B cell (primary cell): ENCODE measurements around the gene VWA5B1. TPM values are rescaled to one million over a fixed set of nuclear protein-coding genes. Genes with fewer than 3 reads are reported as not detected.

ENCODE experiments used
- ATAC-seq: fragments of 200-7000 bp; cut with Tn5 transposase; one replicate; pipeline ENCODE4 v1.10.0; 2021; ENCODE audit warnings: low read depth, mild to moderate bottlenecking, moderate number of reproducible peaks, moderate library complexity
- CTCF ChIA-PET: fragments of 350-600 bp; sonication (Branson Sonifier 250); formaldehyde crosslinking; loops from one replicate; lab custom pipeline; 2021; ENCODE audit warnings: antibody characterized with exemption, inconsistent platforms; lab: Charles Lee
- POLR2A ChIA-PET: fragments of 350-600 bp; sonication (Branson Sonifier 250); formaldehyde crosslinking; loops from one replicate; lab custom pipeline; 2021; ENCODE audit warnings: antibody characterized with exemption; lab: Charles Lee
- DNase-seq: peaks from one replicate; pipeline ENCODE4 v3.0.0; 2013
- H2AFZ ChIP-seq: 2 replicates; pipeline ENCODE4 v1.6.1; 2012; ENCODE audit warnings: mild to moderate bottlenecking, low read depth, low read length; ENCODE audit not compliant: insufficient read depth, poor library complexity, severe bottlenecking
- H3K27ac ChIP-seq, 2 donors: 1 replicate in 1 of 2; 2 replicates in 1 of 2; pipeline ENCODE4 v1.5.1; 2012 to 2013; ENCODE audit warnings: low read length in 2 of 2, mild to moderate bottlenecking in 2 of 2, moderate library complexity in 1 of 2
- H3K27me3 ChIP-seq, 4 experiments: fragments of 200-600 bp in 1 of 4; sonication (generic) in 1 of 4; replicated peaks in 1 of 4; 1 replicate in 2 of 4; 2 replicates in 2 of 4; pipeline versions ENCODE4 v1.6.1 to v1.7.0; 2013 to 2016; ENCODE audit warnings: low read length in 3 of 4, mild to moderate bottlenecking in 2 of 4, mixed read lengths in 1 of 4, moderate library complexity in 1 of 4; ENCODE audit not compliant: insufficient read depth in 4 of 4, control insufficient read depth in 3 of 4; ENCODE audit errors: control extremely low read depth in 1 of 4
- H3K36me3 ChIP-seq, 2 experiments: replicated peaks in 1 of 2; 1 replicate in 1 of 2; 2 replicates in 1 of 2; pipeline versions ENCODE4 v1.6.1 to v1.7.1; 2013; ENCODE audit warnings: low read length in 1 of 2; ENCODE audit not compliant: insufficient read depth in 2 of 2, control insufficient read depth in 1 of 2; ENCODE audit errors: control extremely low read depth in 1 of 2, extremely low read depth in 1 of 2
- H3K4me1 ChIP-seq, 2 donors: fragments of 200-600 bp in 1 of 2; sonication (generic) in 1 of 2; 1 replicate in 1 of 2; 2 replicates in 1 of 2; pipeline versions ENCODE4 v1.5.1 to v1.6.1; 2013 to 2017; ENCODE audit warnings: low read length in 2 of 2; ENCODE audit not compliant: control insufficient read depth in 2 of 2, insufficient read depth in 2 of 2
- H3K4me2 ChIP-seq: replicated peaks from 2 replicates; pipeline ENCODE3; 2012; ENCODE audit warnings: mild to moderate bottlenecking, low read depth, low read length; ENCODE audit not compliant: poor library complexity, severe bottlenecking
- H3K4me3 ChIP-seq, 5 experiments: fragments of 200-600 bp in 1 of 5; sonication (generic) in 1 of 5; 1 replicate in 3 of 5; 2 replicates in 2 of 5; pipeline versions ENCODE4 v1.5.1 to v1.7.0; 2011 to 2016; ENCODE audit warnings: low read length in 4 of 5, mild to moderate bottlenecking in 4 of 5, low read depth in 2 of 5, control low read depth in 1 of 5, moderate library complexity in 1 of 5; ENCODE audit not compliant: insufficient read depth in 1 of 5; ENCODE audit errors: control extremely low read depth in 1 of 5, extremely low read depth in 1 of 5
- H3K79me2 ChIP-seq: fragments of 200-600 bp; sonication (generic); one replicate; pipeline ENCODE4 v1.6.0; 2016; ENCODE audit warnings: low read length; ENCODE audit not compliant: control insufficient read depth, insufficient read depth
- H3K9ac ChIP-seq: fragments of 200-600 bp; sonication (generic); 2 replicates; pipeline ENCODE4 v1.6.1; 2017; ENCODE audit warnings: mild to moderate bottlenecking, low read length, moderate library complexity
- H3K9me3 ChIP-seq, 3 donors: one replicate each; pipeline versions ENCODE4 v1.6.1 to v1.7.1; 2013; ENCODE audit warnings: low read length in 2 of 3; ENCODE audit not compliant: control insufficient read depth in 2 of 3, insufficient read depth in 1 of 3; ENCODE audit errors: control extremely low read depth in 1 of 3
- H4K20me1 ChIP-seq: 2 replicates; pipeline ENCODE4 v1.6.0; 2012; ENCODE audit warnings: mild to moderate bottlenecking, low read length; ENCODE audit not compliant: insufficient read depth, control insufficient read depth, poor library complexity, severe bottlenecking
- H3K27ac Mint-ChIP-seq: one replicate; pipeline ENCODE4 v1.8.0; 2021; ENCODE audit warnings: mixed read lengths
- H3K27me3 Mint-ChIP-seq: one replicate; pipeline ENCODE4 v1.8.0; 2021; ENCODE audit warnings: mixed read lengths
- H3K4me1 Mint-ChIP-seq: one replicate; pipeline ENCODE4 v1.8.0; 2021; ENCODE audit warnings: mixed read lengths
- H3K4me3 Mint-ChIP-seq: one replicate; pipeline ENCODE4 v1.8.0; 2021; ENCODE audit warnings: mixed read lengths
- H3K9me3 Mint-ChIP-seq: one replicate; pipeline ENCODE4 v1.8.0; 2022; ENCODE audit warnings: mixed read lengths; ENCODE audit not compliant: insufficient read depth
- CTCF ChIP-seq: fragments of 200-600 bp; IDR thresholded peaks from one replicate; pipeline ENCODE4 v1.8.0; 2022; ENCODE audit warnings: antibody characterized with exemption, mild to moderate bottlenecking
- EZH2 ChIP-seq: IDR thresholded peaks from 2 replicates; pipeline ENCODE4 v1.6.1; 2012; ENCODE audit warnings: borderline replicate concordance, low read depth, mild to moderate bottlenecking, moderate library complexity, low read length; ENCODE audit not compliant: insufficient read depth, poor library complexity, severe bottlenecking
- WGBS: methylation state at CpG from one replicate; pipeline ENCODE4 v1.1.5; 2013; ENCODE audit warnings: missing lambda C conversion rate; ENCODE audit not compliant: insufficient coverage; 5-methylcytosine and 5-hydroxymethylcytosine counted together
- intact Hi-C: fragments of 100-400 bp; cut with micrococcal nuclease; formaldehyde crosslinking; loops from one replicate; pipeline ENCODE4 v1.10.0; 2022
- polyA plus RNA-seq: library from polyadenylated mRNA; depleted of rRNA; stranded (reverse); fragments of >200 nt; gene quantifications from 2 replicates; pipeline ENCODE4 v1.2.3, GENCODE V29; 2012
- total RNA-seq, 2 donors: library from RNA; stranded (reverse); fragments of 120-200 nt in 1 of 2; gene quantifications; 1 replicate in 1 of 2; 2 replicates in 1 of 2; pipeline versions ENCODE4 v1.2.3 to v1.2.4, GENCODE V29; 2013 to 2022

Gene VWA5B1
- total and polyA plus RNA-seq, 2 donors (not counting 1 experiment from before 2014, with no cell fraction given) = not detected

GRCh38 chr1:20301463-20302107, 10.9 kb downstream of the VWA5B1 start:
- POLR2A ChIA-PET = no interaction called here
- H3K79me2 ChIP-seq = no peaks in the 10 kb centered on the region
- no peak overlapping the region for H3K4me2 ChIP-seq
- H3K9me3 ChIP-seq = no peaks in the 10 kb centered on the region
- Mint-ChIP-seq H3K27me3 (peaks cover 27% of the 10 kb centered on the region), H3K9me3 (no peaks in the 10 kb centered on the region), H3K4me3 (no peak overlapping the region), H3K27ac (no peak overlapping the region), H3K4me1 (no peaks in the 10 kb centered on the region)
- intact Hi-C loops = no loop called here
- peaks cover 0 to 4% (median 0%) of the 10 kb centered on the region in 4 experiments for H3K27me3 ChIP-seq
- CTCF ChIA-PET = no interaction called here
- ATAC-seq (no peak), DNase-seq (no peak)
- no peak overlapping the region for H3K4me3 ChIP-seq
- 86% methylated on average over 11 of the region's 13 CpGs for WGBS
- no peaks in the 10 kb centered on the region for H3K4me1 ChIP-seq
- no peaks in the 10 kb centered on the region for H4K20me1 ChIP-seq
- no peaks in the 10 kb centered on the region for H3K36me3 ChIP-seq
- H2AFZ ChIP-seq = no peak overlapping the region
- H3K27ac ChIP-seq = no peak overlapping the region
- TF ChIP-seq CTCF (no peak), EZH2 (no peak)
- H3K9ac ChIP-seq = no peak overlapping the region

GRCh38 chr1:20302108-20302471, 11.4 kb downstream of the VWA5B1 start:
- H2AFZ ChIP-seq = no peak overlapping the region
- H3K4me1 ChIP-seq = no peaks in the 10 kb centered on the region
- H3K9ac ChIP-seq = no peak overlapping the region
- no peaks in the 10 kb centered on the region for H3K9me3 ChIP-seq
- no peak for TF ChIP-seq EZH2
- TF ChIP-seq CTCF = no peak
- Mint-ChIP-seq H3K27me3 (peaks cover 27% of the 10 kb centered on the region), H3K9me3 (no peaks in the 10 kb centered on the region), H3K27ac (no peak overlapping the region), H3K4me3 (no peak overlapping the region), H3K4me1 (no peaks in the 10 kb centered on the region)
- WGBS = 48% methylated on average over 2 of the region's 2 CpGs
- intact Hi-C loops = no loop called here
- H3K4me2 ChIP-seq = no peak overlapping the region
- no peaks in the 10 kb centered on the region for H3K79me2 ChIP-seq
- peaks cover 0 to 4% (median 0%) of the 10 kb centered on the region in 4 experiments for H3K27me3 ChIP-seq
- no peak overlapping the region for H3K4me3 ChIP-seq
- ATAC-seq = no peak
- no peak for DNase-seq
- no peaks in the 10 kb centered on the region for H4K20me1 ChIP-seq
- no peaks in the 10 kb centered on the region for H3K36me3 ChIP-seq
- ChIA-PET POLR2A (no interaction called here), CTCF (no interaction called here)
- no peak overlapping the region for H3K27ac ChIP-seq
